H1 (cell line): ENCODE results near the gene SLC16A11. TPM values are rescaled to one million over a fixed set of nuclear protein-coding genes. Genes with fewer than 3 reads are reported as not detected.
A peak's percentile ranks its signal among the peaks of the same experiment; 100 is the strongest.

Experiments
- CHD1 ChIP-seq: IDR thresholded peaks from 2 replicates; pipeline ENCODE4 v1.6.1; 2012; ENCODE audit warnings: low read depth, low read length, improper control_type of control experiment
- CHD2 ChIP-seq: IDR thresholded peaks from 2 replicates; pipeline ENCODE4 v1.6.1; 2012; ENCODE audit warnings: low read length, improper control_type of control experiment
- FOSL1 ChIP-seq: IDR thresholded peaks from 2 replicates; pipeline ENCODE4 v1.6.1; 2011; ENCODE audit warnings: mild to moderate bottlenecking, low read depth, low read length, moderate library complexity; ENCODE audit not compliant: insufficient read depth
- MAX ChIP-seq: IDR thresholded peaks from 2 replicates; pipeline ENCODE4 v1.6.1; 2012; ENCODE audit warnings: inconsistent platforms
- NRF1 ChIP-seq: IDR thresholded peaks from 2 replicates; pipeline ENCODE4 v1.6.1; 2011; ENCODE audit warnings: mild to moderate bottlenecking, low read depth, low read length, improper control_type of control experiment
- RFX5 ChIP-seq: IDR thresholded peaks from 2 replicates; pipeline ENCODE4 v1.6.1; 2011; ENCODE audit warnings: low read depth, low read length, improper control_type of control experiment, borderline replicate concordance
- RNF2 ChIP-seq: fragments of 200-900, 300-1000 bp; sonication (generic); IDR thresholded peaks from 2 replicates; pipeline ENCODE4 v1.7.1; 2016; ENCODE audit warnings: borderline replicate concordance, low read depth, mild to moderate bottlenecking, antibody characterized with exemption, low read length; ENCODE audit not compliant: poor library complexity, severe bottlenecking; ENCODE audit errors: missing control alignments
- SIN3A ChIP-seq, 2 experiments: IDR thresholded peaks in 1 of 2; conservative IDR thresholded peaks in 1 of 2; 2 replicates each; pipeline ENCODE4 v1.6.1; 2011 to 2012; ENCODE audit warnings: low read length in 2 of 2, improper control_type of control experiment in 1 of 2, low read depth in 1 of 2, mild to moderate bottlenecking in 1 of 2
- SP4 ChIP-seq: IDR thresholded peaks from 2 replicates; pipeline ENCODE4 v1.6.1; 2012; ENCODE audit warnings: low read length, inconsistent platforms
- ZNF274 ChIP-seq: IDR thresholded peaks from 2 replicates; pipeline ENCODE4 v1.7.0; 2012; ENCODE audit warnings: low read length, borderline replicate concordance; ENCODE audit errors: extremely low read depth
- polyA plus RNA-seq, 7 experiments: library from polyadenylated mRNA; depleted of rRNA in 3 of 7; stranded (reverse) in 5 of 7; unstranded in 2 of 7; fragments of >200 nt in 5 of 7; fragments of 200-250 nt in 2 of 7; gene quantifications; 1 replicate in 5 of 7; 2 replicates in 1 of 7; 4 replicates in 1 of 7; pipeline versions ENCODE4 v1.2.1 to v1.2.3, GENCODE V29; 2011 to 2013; ENCODE audit warnings: missing spikeins in 2 of 7, mixed read lengths in 2 of 7
- total RNA-seq: library from RNA; stranded (reverse); fragmentation: NEBNext Ultra II Directional; extraction: Animal tissue kit (Norgen Biotek cat#: 25700); gene quantifications from 2 replicates; pipeline ENCODE4 v1.2.1, GENCODE V29; 2021

The SLC16A11 gene
- total and polyA plus RNA-seq, 2 of the 8 experiments (the other 6 are each of a cell fraction or from before 2014, with no cell fraction given), result 0.35 to 0.39 TPM

- TF ChIP-seq FOSL1, result no peak
- no peak for TF ChIP-seq RFX5
- TF ChIP-seq CHD2, result no peak
- TF ChIP-seq RNF2, result no peak
- TF ChIP-seq ZNF274, result no peak
- no peak for TF ChIP-seq SP4
- TF ChIP-seq MAX, result peak; percentile 91
- TF ChIP-seq SIN3A (conservative IDR thresholded peaks at IDR 0.05 in 1 of 2, IDR thresholded peaks at IDR 0.05 in 1 of 2; ENCODE audit: low read depth in 1 of 2, low read length in 2 of 2), result no peak; a peak in 1 of 4 replicates
- no peak for TF ChIP-seq NRF1
- no peak for TF ChIP-seq CHD1
These were observed 48.2 kb downstream of the SLC16A11 start, which contains the start of gene ALOX12 (continued) for GRCh38 chr17:6995500-6996255.
